ENCODE data around the gene TMEM150C.
"Not testable (repeated sequence)": the region's sequence is repeated elsewhere in the genome, so short reads cannot be mapped to it uniquely, and the experiment has no call there.

TMEM150C gene

DNA sequence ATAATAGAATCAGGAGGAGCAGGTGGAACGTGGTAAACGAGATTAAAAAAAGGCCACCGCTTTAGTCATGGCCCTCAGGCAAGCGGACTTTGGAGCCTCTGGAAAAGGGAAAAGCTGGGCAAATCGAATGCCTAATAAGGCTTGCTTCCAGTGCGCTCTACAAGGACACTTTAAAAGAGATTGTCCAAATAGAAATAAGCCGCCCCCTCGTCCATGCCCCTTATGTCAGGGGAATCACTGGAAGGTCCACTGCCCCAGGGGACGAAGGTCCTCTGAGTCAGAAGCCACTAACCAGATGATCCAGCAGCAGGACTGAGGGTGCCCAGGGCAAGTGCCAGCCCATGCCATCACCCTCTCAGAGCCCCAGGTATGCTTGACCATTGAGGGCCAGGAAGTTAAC lies 84.3 kb downstream of the TMEM150C start:
- not testable (repeated sequence) for DNase-seq, ATAC-seq, H3K9me3 Mint-ChIP-seq, H3K27ac Mint-ChIP-seq, H3K4me1 Mint-ChIP-seq, H3K27me3 Mint-ChIP-seq, H3K4me3 Mint-ChIP-seq

DNA sequence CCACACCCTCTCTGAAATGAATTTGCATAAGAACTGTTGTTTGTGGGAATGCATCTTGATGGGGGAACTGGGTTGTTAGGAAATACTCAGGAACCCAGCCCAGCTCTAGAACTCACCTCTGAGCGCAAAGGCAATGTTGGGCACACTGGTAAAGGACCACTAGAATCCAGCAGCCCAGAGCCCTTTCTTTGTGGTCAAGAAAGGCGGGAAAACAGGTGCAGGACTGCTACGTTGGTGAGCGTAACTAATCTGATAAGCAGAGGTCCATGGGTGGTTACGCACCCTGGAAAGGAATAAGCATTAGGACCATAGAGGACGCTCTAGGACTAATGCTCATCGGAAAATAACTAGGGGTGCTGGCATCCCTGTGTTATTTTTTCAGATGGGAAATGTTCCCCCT lies 85.9 kb downstream of the TMEM150C start:
- not testable (repeated sequence) for H3K27me3 Mint-ChIP-seq, H3K4me1 Mint-ChIP-seq, H3K9me3 Mint-ChIP-seq, DNase-seq, H3K4me3 Mint-ChIP-seq, H3K27ac Mint-ChIP-seq, ATAC-seq

DNA sequence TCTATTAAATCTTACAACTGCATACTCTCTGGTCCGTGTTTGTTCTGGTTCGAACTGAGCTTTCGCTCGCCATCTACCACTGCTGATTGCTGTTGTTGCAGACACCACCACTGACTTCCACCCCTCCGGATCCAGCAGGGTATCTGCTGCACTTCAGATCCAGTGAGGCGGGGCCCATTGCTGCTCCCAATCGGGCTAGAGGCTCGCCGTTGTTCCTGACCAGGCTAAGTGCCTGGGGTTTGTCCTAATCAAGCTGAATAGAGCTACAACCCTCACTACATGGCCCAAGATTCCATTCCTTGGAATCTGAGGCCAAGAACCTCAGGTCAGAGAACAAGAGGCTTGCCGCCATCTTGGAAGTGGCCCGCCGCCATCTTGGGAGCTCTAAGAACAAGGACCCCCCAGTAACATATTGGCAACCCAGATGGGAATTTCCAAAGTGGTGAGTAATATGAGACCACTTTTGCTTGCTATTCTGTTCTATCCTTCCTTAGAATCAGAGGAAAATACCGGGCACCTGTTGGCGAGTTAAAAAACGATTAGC lies 88.1 kb downstream of the TMEM150C start:
- Mint-ChIP-seq H3K9me3 (no peaks in the 10 kb centered on the region), H3K27ac (no peak overlapping the region), H3K4me1 (no peaks in the 10 kb centered on the region), H3K27me3 (no peaks in the 10 kb centered on the region), H3K4me3 (no peak overlapping the region)
- ATAC-seq (no peak), DNase-seq (no peak)

DNA sequence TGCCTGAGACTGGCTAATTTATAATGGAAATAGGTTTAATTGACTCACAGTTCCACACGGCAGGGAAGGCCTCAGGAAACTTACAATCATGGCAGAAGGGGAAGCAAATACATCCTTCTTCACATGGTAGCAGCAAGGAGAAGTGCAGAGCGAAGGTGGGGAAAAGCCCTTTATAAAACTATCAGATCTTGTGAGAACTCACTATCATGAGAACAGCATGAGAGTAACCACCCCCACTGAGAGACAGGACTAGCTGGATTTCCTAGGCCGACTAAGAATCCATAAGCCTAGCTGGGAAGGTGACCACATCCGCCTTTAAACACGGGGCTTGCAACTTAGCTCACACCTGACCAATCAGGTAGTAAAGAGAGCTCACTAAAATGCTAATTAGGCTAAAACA lies 88.7 kb downstream of the TMEM150C start:
- H3K4me1 Mint-ChIP-seq, DNase-seq, H3K27ac Mint-ChIP-seq, H3K9me3 Mint-ChIP-seq, H3K27me3 Mint-ChIP-seq, ATAC-seq, H3K4me3 Mint-ChIP-seq: not testable (repeated sequence)

DNA sequence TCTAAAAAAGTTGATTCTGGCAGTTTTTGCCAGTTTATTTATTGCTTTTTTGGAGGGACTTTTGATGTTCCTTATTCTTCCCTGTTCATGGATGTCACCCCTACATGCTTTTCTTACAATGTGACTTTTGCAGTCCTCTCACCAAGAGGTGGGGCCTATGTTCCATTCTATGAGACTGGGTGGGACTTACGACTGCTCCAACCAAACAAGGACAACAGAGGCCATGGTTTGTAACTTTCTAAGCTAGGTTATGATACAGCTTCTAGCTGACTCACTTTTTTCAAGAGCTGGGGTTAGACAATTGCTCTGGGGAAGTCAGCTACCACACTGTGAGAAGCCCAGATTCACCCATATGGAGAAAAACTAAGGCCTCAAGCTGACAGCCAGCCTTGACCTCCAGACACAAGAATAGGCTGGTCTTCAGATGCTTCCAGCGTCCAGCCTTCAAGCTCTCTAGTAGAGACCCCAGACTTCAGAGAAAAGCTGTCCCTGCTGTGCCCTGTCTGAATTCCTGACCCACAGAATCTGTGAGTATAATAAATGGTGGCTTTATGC lies 91.9 kb downstream of the TMEM150C start:
- DNase-seq (no peak), ATAC-seq (no peak)
- H3K27me3 Mint-ChIP-seq = no peaks in the 10 kb centered on the region
- H3K9me3 Mint-ChIP-seq = no peaks in the 10 kb centered on the region
- no peaks in the 10 kb centered on the region for H3K4me1 Mint-ChIP-seq
- H3K27ac Mint-ChIP-seq = no peak overlapping the region
- H3K4me3 Mint-ChIP-seq = no peak overlapping the region

DNA sequence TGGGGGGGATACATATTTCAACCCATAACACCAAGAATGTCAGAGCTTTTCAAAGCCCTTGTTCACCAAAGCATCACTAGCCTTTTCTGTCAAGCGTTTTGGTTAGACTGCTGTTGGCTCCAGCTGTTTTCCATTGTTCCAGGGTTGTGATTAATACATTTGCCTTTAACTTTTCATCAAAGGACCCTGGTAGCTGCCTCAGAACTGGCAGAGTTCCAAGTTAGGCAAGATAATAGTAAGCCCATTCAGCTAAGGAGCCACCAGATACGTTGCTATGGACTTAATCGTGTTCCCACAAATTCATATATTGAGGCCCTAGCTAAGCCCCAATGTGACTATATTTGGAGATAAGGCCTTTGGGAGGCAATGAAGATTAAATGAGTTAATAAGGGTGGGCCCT lies 94.3 kb downstream of the TMEM150C start:
- no peak for ATAC-seq
- no peak for DNase-seq
- Mint-ChIP-seq H3K9me3 (no peaks in the 10 kb centered on the region), H3K27ac (no peak overlapping the region), H3K4me3 (no peak overlapping the region), H3K4me1 (no peaks in the 10 kb centered on the region), H3K27me3 (no peaks in the 10 kb centered on the region)

DNA sequence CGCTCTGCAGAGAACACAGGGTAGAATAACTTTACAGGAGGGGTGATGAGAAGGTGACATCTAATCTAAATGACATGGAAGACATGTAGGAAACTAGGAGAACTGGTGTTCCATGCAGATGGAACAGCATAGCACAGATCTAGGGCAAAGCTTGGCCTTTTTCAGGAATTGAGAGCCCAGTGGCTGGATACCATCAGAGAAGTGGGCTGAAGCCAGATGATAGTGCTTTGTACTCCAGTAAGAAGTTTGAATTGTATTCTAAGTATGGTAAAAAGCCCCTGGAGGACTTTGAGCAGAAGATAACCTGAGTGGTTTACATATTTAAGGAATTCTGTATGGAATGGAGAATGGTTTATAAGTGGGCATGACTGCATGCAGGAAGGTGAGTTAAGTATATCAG lies 98.6 kb downstream of the TMEM150C start:
- H3K4me1 Mint-ChIP-seq = no peaks in the 10 kb centered on the region
- no peaks in the 10 kb centered on the region for H3K9me3 Mint-ChIP-seq
- DNase-seq (no peak), ATAC-seq (no peak)
- H3K27ac Mint-ChIP-seq = no peak overlapping the region
- no peaks in the 10 kb centered on the region for H3K27me3 Mint-ChIP-seq
- no peak overlapping the region for H3K4me3 Mint-ChIP-seq

DNA sequence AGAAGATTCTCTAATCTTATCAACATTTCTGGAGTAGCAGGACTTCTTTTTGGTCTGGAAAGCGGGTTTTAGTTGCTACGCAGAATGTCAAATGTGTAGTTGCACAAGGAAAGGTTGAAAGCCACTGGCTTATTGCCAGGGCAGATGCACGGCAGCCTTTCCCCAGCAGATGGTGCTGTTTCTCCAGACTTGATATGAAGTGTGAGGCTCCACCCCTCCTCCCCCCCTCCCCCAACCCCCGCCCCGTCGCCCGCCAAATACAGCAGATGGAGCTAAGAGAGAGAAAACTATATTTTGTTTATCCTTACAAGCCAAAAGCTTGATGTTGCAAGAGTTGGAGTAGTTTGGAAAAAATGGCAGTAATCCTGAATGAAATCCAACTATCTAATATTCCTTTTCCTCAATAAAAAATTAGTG lies 99.4 kb downstream of the TMEM150C start:
- Mint-ChIP-seq H3K27ac (no peak overlapping the region), H3K27me3 (no peaks in the 10 kb centered on the region), H3K9me3 (no peaks in the 10 kb centered on the region), H3K4me3 (no peak overlapping the region), H3K4me1 (no peaks in the 10 kb centered on the region)
- peak; percentile 75 to 81 for DNase-seq
- ATAC-seq = peak; percentile 84

DNA sequence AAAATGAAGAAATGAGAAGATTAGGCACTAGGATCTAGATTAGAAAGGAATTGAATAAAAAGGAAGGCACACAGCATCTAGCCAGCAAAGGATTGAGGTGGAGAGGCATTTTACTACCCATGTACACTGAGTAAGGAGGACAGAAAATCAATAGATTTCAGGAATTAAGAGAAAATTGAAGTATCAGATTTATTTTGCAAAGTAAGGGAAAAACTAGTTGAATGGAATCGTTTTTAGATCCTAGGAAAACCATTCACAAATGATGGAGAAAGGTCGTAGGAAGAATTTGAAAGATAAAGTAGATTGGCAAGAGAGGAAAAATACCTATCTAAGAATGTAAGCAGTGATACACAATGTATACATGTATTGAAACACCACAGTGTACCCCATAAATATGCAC lies 100.1 kb downstream of the TMEM150C start:
- no peaks in the 10 kb centered on the region for H3K9me3 Mint-ChIP-seq
- no peak overlapping the region for H3K27ac Mint-ChIP-seq
- H3K4me1 Mint-ChIP-seq = no peaks in the 10 kb centered on the region
- H3K27me3 Mint-ChIP-seq = no peaks in the 10 kb centered on the region
- no peak overlapping the region for H3K4me3 Mint-ChIP-seq
- DNase-seq = no peak
- no peak for ATAC-seq

DNA sequence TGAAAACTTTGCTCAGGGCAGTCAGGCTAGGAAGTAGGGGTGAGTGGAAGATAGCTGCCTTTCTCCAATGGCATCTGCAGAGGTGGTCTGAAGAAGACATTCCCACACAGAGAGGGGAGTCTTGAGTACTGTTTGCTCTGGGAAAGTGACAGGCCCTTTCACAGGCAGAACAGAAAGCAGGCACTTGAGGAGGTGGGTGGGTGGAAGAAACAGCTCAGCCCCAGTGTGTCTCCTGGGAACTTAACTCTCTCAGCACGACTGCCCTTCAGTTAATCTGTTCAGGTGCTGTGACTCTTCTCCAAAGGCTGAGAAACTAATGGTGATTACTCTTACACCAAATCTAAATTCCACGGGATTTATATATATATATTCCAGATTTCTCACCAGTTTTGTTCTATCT lies 103.1 kb downstream of the TMEM150C start:
- H3K4me3 Mint-ChIP-seq = no peak overlapping the region
- H3K27me3 Mint-ChIP-seq = no peaks in the 10 kb centered on the region
- DNase-seq = no peak
- no peak for ATAC-seq
- H3K9me3 Mint-ChIP-seq = no peaks in the 10 kb centered on the region
- peak overlapping the region in 1 of 2 donors; percentile 49 for H3K27ac Mint-ChIP-seq
- H3K4me1 Mint-ChIP-seq = no peaks in the 10 kb centered on the region

DNA sequence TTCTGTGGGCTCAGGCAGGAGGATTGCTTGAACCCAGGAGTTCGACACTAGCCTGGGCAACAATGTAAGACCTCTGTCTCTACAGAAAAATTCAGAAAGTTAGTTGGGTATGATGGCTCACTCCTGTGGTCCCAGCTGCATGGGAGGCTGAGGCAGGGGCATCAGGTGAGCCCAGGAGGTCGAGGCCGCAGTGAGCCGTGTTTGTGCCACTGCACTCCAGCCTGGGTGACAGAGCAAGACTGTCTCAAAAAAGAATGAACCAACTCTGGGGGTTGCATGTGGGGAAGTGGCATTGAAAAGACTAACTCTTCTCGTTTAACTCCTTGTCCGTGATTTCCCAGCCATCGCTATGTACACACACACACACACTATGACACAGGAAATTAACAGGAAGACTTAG lies 104.5 kb downstream of the TMEM150C start:
- Mint-ChIP-seq H3K4me1 (no peaks in the 10 kb centered on the region), H3K27ac (peak overlapping the region in 1 of 2 donors; percentile 20)

DNA sequence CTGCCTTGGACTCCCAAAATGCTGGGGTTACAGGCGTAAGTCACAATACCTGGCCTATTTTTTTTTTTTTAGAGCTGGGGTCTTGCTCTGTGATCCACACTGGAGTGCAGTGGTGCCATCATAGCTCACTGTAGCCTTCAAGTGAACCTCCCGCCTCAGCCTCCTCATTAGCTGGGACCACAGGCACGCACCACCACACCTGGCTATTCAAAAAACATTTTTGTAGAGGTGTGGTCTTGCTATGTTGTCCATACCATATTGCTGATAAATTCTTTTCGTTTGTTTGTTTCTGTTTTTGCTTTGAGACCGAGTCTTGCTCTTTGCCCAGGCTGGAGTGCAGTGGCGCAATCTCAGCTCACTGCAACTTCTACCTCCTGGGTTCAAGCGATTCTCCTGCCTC lies 109.8 kb downstream of the TMEM150C start:
- Mint-ChIP-seq H3K4me1 (peaks cover 15% of the 10 kb centered on the region), H3K27me3 (no peaks in the 10 kb centered on the region), H3K4me3 (no peak overlapping the region), H3K27ac (peak overlapping the region in 1 of 2 donors; percentile 74), H3K9me3 (no peaks in the 10 kb centered on the region)
- no peak for DNase-seq
- no peak for ATAC-seq

More for the DNA sequence above, 104.5 kb downstream of the TMEM150C start:
- H3K27me3 Mint-ChIP-seq = no peaks in the 10 kb centered on the region
- no peak for ATAC-seq
- H3K9me3 Mint-ChIP-seq = no peaks in the 10 kb centered on the region
- no peak overlapping the region for H3K4me3 Mint-ChIP-seq
- no peak for DNase-seq

DNA sequence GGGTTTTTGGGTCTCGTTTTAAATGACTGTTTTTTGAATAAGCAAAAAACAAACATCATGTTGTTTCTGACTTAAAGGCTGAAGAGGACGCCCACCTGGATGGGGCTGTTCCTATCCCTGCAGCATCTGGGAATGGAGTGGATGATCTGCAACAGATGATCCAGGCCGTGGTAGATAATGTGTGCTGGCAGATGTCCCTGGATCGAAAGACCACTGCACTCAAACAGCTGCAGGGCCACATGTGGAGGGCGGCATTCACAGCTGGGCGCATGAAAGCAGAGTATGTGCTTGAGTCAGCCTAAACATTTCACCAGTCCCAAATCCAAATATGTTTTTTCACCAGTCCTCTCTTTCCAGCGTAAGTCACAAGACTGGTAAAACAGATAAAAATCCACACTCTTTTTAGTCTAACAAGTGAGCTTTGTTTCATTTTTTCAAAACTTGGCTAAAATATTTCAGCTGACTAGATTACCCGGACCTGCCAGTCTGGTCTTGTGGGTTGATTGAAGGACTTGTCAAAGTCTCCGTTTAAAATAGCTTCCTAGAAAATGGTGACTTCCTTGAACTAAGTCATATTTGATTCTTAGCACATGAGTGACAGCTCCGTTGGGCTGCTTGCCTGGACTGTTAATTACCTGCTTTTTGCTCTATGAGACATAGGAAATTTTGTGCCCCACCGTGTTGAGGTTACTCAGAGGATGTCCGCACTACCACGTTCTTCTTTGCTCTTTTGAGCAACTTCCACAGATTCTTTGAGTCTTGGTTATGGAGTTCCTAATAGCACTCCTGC lies 110.6 kb downstream of the TMEM150C start:
- Mint-ChIP-seq H3K27ac (peak overlapping the region in 1 of 2 donors; percentile 74), H3K27me3 (no peaks in the 10 kb centered on the region), H3K4me3 (no peak overlapping the region), H3K4me1 (peaks cover 16% of the 10 kb centered on the region), H3K9me3 (no peaks in the 10 kb centered on the region)
- no peak for DNase-seq
- ATAC-seq = no peak

DNA sequence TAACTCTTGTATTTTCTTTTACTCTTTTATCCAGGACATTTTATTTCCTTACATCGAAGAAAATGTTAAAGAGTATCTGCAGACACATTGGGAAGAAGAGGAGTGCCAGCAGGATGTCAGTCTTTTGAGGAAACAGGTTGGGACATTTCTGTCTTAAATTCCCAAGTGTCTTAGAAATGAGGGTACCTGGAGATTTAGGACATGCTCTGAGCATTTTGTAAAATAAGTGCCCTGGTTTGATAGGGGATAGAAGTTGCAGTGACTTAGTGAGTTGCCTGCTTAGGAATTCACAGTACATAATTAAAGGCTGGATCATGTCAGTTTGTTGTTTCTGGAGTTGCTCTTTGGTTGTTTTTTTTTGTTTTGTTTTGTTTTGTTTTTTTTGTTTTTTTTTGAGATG lies 113.9 kb downstream of the TMEM150C start:
- no peak for DNase-seq
- no peak for ATAC-seq
- H3K4me1 Mint-ChIP-seq = peaks cover 22% of the 10 kb centered on the region
- no peaks in the 10 kb centered on the region for H3K27me3 Mint-ChIP-seq
- H3K27ac Mint-ChIP-seq = peak overlapping the region; percentile 26 to 42
- no peaks in the 10 kb centered on the region for H3K9me3 Mint-ChIP-seq
- no peak overlapping the region for H3K4me3 Mint-ChIP-seq

DNA sequence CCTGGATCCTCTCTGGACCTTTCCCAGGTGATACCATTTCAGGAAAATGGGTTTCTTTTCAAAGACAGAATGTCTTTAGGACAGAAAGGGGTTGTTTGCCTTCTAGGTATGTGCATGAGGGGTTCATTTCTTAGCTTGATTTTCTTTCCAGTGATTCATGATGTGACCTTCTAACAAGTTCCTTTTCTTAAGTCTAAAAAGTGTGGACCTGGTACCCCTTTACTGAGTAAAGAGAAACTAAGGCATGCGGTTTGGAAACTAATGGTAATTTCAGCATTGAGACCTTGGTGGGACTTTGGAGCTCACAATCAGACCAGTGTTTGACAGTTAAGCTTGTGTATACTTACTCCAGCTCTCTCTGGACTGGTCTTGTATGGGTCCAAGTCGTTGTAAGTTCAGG lies 122.7 kb downstream of the TMEM150C start:
- H3K9me3 Mint-ChIP-seq = no peaks in the 10 kb centered on the region
- no peak for DNase-seq
- H3K27me3 Mint-ChIP-seq = no peaks in the 10 kb centered on the region
- H3K4me3 Mint-ChIP-seq = no peak overlapping the region
- H3K27ac Mint-ChIP-seq = peak overlapping the region in 1 of 2 donors; percentile 35
- ATAC-seq = no peak
- peaks cover 77% of the 10 kb centered on the region for H3K4me1 Mint-ChIP-seq

DNA sequence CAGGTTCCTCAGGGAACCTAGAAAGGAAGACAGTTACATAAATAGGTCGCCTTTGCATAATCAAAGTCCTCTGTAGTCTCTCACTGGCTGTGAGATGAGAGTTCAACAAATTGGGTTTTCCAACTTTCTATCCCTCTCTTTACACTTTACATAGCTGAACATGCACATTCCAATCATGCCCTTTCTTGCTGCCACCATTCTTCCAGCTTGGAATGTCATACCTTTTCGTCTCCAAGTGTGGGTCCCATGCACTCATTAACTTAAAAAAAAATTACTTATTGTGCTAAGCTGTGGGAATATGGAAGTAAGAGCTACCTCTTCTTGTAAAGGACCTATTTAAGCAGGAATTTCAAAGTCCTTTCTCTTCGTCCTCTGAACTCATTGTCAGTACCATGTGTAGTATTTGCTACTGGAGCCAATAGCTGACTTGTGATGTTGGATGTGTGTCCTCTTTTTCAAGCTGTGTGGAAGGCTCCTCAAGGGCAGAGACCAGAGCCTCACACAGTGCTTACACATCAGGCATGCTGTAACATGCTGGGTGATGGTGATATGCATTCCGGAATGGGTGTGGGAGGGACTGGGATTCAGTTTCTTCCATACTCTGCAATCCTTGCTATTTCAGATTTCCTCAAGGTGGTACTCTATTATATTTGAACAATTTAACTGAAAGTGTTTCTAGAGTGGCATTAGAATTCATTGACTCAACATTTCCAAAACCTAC lies 124.3 kb downstream of the TMEM150C start:
- H3K4me1 Mint-ChIP-seq = peaks cover 90% of the 10 kb centered on the region
- peak overlapping the region in 1 of 2 donors; percentile 48 for H3K4me3 Mint-ChIP-seq
- no peaks in the 10 kb centered on the region for H3K27me3 Mint-ChIP-seq
- DNase-seq = no peak
- no peaks in the 10 kb centered on the region for H3K9me3 Mint-ChIP-seq
- no peak for ATAC-seq
- peak overlapping the region; percentile 27 to 77 for H3K27ac Mint-ChIP-seq

All from stimulated activated naive CD8-positive, alpha-beta T cell treated with anti-CD3 and anti-CD28 coated beads, Interleukin-15, amount 100 ng/mL, for 72 hours (primary cell).